Neural cell (in vitro differentiated cells): ENCODE results near the gene ROPN1. TPM values are rescaled to one million over a fixed set of nuclear protein-coding genes. Genes with fewer than 3 reads are reported as not detected.

Source experiments
- H2AFZ ChIP-seq: fragments of 200-600, 300-800 bp; sonication (generic), shearing (Covaris generic); 2 replicates; pipeline ENCODE4 v1.6.0; 2014; ENCODE audit warnings: low read depth, mild to moderate bottlenecking, antibody characterized with exemption, low read length, moderate library complexity
- H3F3A ChIP-seq: fragments of 200-600 bp; shearing (Covaris generic); 2 replicates; pipeline ENCODE4 v1.6.1; 2016; ENCODE audit warnings: mild to moderate bottlenecking, moderate library complexity, mixed read lengths, antibody characterized with exemption, low read length; ENCODE audit not compliant: insufficient read depth, poor library complexity, severe bottlenecking
- H3K27ac ChIP-seq: fragments of 200-600, 300-800 bp; sonication (generic), shearing (Covaris generic); 2 replicates; pipeline ENCODE4 v1.5.1; 2014; ENCODE audit warnings: mild to moderate bottlenecking, low read length, moderate library complexity
- H3K27me3 ChIP-seq: fragments of 300-800, 200-600 bp; sonication (generic), shearing (Covaris generic); 2 replicates; pipeline ENCODE4 v1.6.0; 2014; ENCODE audit warnings: mild to moderate bottlenecking, low read depth, low read length, moderate library complexity; ENCODE audit not compliant: insufficient read depth
- H3K36me3 ChIP-seq: fragments of 300-800, 200-600 bp; sonication (generic), shearing (Covaris generic); 2 replicates; pipeline ENCODE4 v1.5.1; 2014; ENCODE audit warnings: mild to moderate bottlenecking, antibody characterized with exemption, low read length, moderate library complexity; ENCODE audit not compliant: insufficient read depth
- H3K4me2 ChIP-seq: fragments of 300-800, 200-600 bp; sonication (generic), shearing (Covaris generic); 2 replicates; pipeline ENCODE4 v1.6.0; 2014; ENCODE audit warnings: mild to moderate bottlenecking, low read length
- H3K4me3 ChIP-seq: fragments of 300-800, 200-600 bp; sonication (generic), shearing (Covaris generic); 2 replicates; pipeline ENCODE4 v1.5.1; 2014; ENCODE audit warnings: mild to moderate bottlenecking, low read length, moderate library complexity
- H3K79me2 ChIP-seq: fragments of 200-600 bp; shearing (Covaris generic); replicated peaks from 2 replicates; pipeline ENCODE4 v1.6.0; 2014; ENCODE audit warnings: mild to moderate bottlenecking, low read length, moderate library complexity; ENCODE audit not compliant: insufficient read depth
- H3K9ac ChIP-seq: fragments of 300-800, 200-600 bp; sonication (generic), shearing (Covaris generic); 2 replicates; pipeline ENCODE4 v1.6.1; 2016; ENCODE audit warnings: mild to moderate bottlenecking, low read length, mixed read lengths
- H3K9me2 ChIP-seq: fragments of 200-600 bp; shearing (Covaris generic); 2 replicates; pipeline ENCODE4 v1.6.1; 2016; ENCODE audit warnings: mild to moderate bottlenecking, low read length, mixed read lengths; ENCODE audit not compliant: insufficient read depth
- H3K9me3 ChIP-seq: fragments of 200-600, 300-800 bp; sonication (generic), shearing (Covaris generic); 2 replicates; pipeline ENCODE4 v1.6.1; 2016; ENCODE audit warnings: mild to moderate bottlenecking, mixed run types, low read length, moderate library complexity, mixed read lengths
- H4K20me1 ChIP-seq: fragments of 200-600 bp; shearing (Covaris generic); 2 replicates; pipeline ENCODE4 v1.6.1; 2016; ENCODE audit warnings: mild to moderate bottlenecking, mixed run types; ENCODE audit not compliant: insufficient read depth
- EP300 ChIP-seq: fragments of 450-650 bp; conservative IDR thresholded peaks from 2 replicates; pipeline ENCODE4 v1.6.1; 2014; ENCODE audit warnings: antibody characterized with exemption, mild to moderate bottlenecking, moderate library complexity; ENCODE audit not compliant: poor library complexity, severe bottlenecking
- EZH2 ChIP-seq: fragments of 200-600, 300-800 bp; shearing (Covaris generic), sonication (generic); IDR thresholded peaks from 2 replicates; pipeline ENCODE4 v1.6.1; 2014; ENCODE audit warnings: antibody characterized with exemption, low read length, borderline replicate concordance, mild to moderate bottlenecking; ENCODE audit not compliant: insufficient read depth, poor library complexity, severe bottlenecking
- MXI1 ChIP-seq: fragments of 450-650 bp; conservative IDR thresholded peaks from 2 replicates; pipeline ENCODE4 v1.6.1; 2014; ENCODE audit warnings: antibody characterized with exemption, mild to moderate bottlenecking; ENCODE audit not compliant: poor library complexity, severe bottlenecking
- POLR2AphosphoS5 ChIP-seq: IDR thresholded peaks from 2 replicates; pipeline ENCODE4 v1.6.1; 2012
- RAD21 ChIP-seq: fragments of 450-650 bp; conservative IDR thresholded peaks from 2 replicates; pipeline ENCODE4 v1.6.1; 2014; ENCODE audit warnings: antibody characterized with exemption, mild to moderate bottlenecking, moderate library complexity
- SMC3 ChIP-seq: fragments of 450-650 bp; conservative IDR thresholded peaks from 2 replicates; pipeline ENCODE4 v1.6.1; 2014; ENCODE audit warnings: antibody characterized with exemption, mild to moderate bottlenecking, moderate library complexity; ENCODE audit not compliant: poor library complexity
- TAF1 ChIP-seq: IDR thresholded peaks from 2 replicates; pipeline ENCODE4 v1.6.1; 2012; ENCODE audit warnings: low read depth
- polyA plus RNA-seq: library from polyadenylated mRNA; depleted of rRNA; stranded (reverse); fragments of >200 nt; gene quantifications from 2 replicates; pipeline ENCODE4 v1.2.3, GENCODE V29; 2014
- TF ChIP-seq, protein P1 (sequence below): IDR thresholded peaks from 2 replicates; pipeline ENCODE4 v1.6.1; 2012; ENCODE audit warnings: borderline replicate concordance
- TF ChIP-seq, protein P2 (sequence below): fragments of 450-650 bp; IDR thresholded peaks from 2 replicates; pipeline ENCODE4 v1.5.1; 2014; ENCODE audit warnings: antibody characterized with exemption, mild to moderate bottlenecking, moderate library complexity; ENCODE audit not compliant: poor library complexity, severe bottlenecking

ROPN1 gene
- polyA plus RNA-seq, 1 donor from 2014 or later, result not detected

DNA sequence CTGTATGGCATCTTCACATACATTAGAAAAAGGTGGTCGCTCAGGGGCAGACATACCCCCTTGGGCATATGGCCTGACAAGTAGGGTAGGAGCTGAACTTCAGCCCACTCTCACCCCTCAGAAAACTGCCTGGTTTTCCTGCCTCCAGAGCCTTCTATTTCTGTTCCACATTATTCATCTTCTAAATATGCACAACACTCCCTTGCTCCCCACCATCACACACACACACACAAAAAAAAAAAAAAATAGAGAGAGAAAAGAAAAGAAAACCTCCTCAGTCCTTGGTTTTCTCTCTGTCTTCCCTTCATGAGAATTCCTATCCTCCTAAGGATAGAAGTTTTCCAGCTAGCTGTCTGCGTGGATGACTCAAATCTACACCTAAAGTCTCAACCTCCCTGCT is 5.6 kb upstream of the ROPN1 start:
- H4K20me1 ChIP-seq, result no peaks in the 10 kb centered on the region
- H3K4me2 ChIP-seq, result no peak overlapping the region
- H3K4me3 ChIP-seq, result no peak overlapping the region
- TF ChIP-seq TAF1, result no peak
- TF ChIP-seq RAD21, result no peak
- no peak for TF ChIP-seq MXI1
- TF ChIP-seq, protein P1, sequence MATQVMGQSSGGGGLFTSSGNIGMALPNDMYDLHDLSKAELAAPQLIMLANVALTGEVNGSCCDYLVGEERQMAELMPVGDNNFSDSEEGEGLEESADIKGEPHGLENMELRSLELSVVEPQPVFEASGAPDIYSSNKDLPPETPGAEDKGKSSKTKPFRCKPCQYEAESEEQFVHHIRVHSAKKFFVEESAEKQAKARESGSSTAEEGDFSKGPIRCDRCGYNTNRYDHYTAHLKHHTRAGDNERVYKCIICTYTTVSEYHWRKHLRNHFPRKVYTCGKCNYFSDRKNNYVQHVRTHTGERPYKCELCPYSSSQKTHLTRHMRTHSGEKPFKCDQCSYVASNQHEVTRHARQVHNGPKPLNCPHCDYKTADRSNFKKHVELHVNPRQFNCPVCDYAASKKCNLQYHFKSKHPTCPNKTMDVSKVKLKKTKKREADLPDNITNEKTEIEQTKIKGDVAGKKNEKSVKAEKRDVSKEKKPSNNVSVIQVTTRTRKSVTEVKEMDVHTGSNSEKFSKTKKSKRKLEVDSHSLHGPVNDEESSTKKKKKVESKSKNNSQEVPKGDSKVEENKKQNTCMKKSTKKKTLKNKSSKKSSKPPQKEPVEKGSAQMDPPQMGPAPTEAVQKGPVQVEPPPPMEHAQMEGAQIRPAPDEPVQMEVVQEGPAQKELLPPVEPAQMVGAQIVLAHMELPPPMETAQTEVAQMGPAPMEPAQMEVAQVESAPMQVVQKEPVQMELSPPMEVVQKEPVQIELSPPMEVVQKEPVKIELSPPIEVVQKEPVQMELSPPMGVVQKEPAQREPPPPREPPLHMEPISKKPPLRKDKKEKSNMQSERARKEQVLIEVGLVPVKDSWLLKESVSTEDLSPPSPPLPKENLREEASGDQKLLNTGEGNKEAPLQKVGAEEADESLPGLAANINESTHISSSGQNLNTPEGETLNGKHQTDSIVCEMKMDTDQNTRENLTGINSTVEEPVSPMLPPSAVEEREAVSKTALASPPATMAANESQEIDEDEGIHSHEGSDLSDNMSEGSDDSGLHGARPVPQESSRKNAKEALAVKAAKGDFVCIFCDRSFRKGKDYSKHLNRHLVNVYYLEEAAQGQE, result no peak
- TF ChIP-seq, protein P2, sequence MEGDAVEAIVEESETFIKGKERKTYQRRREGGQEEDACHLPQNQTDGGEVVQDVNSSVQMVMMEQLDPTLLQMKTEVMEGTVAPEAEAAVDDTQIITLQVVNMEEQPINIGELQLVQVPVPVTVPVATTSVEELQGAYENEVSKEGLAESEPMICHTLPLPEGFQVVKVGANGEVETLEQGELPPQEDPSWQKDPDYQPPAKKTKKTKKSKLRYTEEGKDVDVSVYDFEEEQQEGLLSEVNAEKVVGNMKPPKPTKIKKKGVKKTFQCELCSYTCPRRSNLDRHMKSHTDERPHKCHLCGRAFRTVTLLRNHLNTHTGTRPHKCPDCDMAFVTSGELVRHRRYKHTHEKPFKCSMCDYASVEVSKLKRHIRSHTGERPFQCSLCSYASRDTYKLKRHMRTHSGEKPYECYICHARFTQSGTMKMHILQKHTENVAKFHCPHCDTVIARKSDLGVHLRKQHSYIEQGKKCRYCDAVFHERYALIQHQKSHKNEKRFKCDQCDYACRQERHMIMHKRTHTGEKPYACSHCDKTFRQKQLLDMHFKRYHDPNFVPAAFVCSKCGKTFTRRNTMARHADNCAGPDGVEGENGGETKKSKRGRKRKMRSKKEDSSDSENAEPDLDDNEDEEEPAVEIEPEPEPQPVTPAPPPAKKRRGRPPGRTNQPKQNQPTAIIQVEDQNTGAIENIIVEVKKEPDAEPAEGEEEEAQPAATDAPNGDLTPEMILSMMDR, result no peak
- no peak for TF ChIP-seq EZH2
- no peak for TF ChIP-seq EP300
- TF ChIP-seq SMC3, result no peak
- no peak for TF ChIP-seq POLR2AphosphoS5
- H3K79me2 ChIP-seq, result no peaks in the 10 kb centered on the region
- H3F3A ChIP-seq, result no peaks in the 10 kb centered on the region
- H3K9ac ChIP-seq, result no peak overlapping the region
- H3K36me3 ChIP-seq, result no peaks in the 10 kb centered on the region
- H2AFZ ChIP-seq, result no peak overlapping the region
- no peak overlapping the region for H3K27ac ChIP-seq
- H3K9me2 ChIP-seq, result no peaks in the 10 kb centered on the region
- H3K9me3 ChIP-seq, result no peaks in the 10 kb centered on the region
- H3K27me3 ChIP-seq, result no peaks in the 10 kb centered on the region

DNA sequence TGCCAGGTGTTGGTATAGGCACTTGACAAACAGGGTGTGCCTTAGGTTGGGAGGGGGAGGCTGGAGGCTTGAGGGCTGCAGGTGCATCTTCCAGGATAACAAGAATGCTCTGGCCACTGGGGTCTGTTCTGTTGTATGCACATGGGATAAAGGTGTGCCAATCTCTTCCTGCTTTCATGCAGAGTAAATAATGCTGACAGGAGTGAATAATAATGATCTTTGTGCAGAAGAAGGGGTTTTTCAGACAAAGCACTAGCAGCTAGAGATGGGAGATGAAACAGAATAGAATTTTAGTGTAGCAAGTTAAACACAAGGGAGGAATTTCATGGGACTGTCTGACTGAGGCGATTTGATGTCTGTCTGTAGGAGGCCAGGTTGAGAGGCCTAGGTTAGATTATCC is 1.9 kb upstream of the ROPN1 start:
- H3K4me3 ChIP-seq, result no peak overlapping the region
- H3F3A ChIP-seq, result no peaks in the 10 kb centered on the region
- H4K20me1 ChIP-seq, result no peaks in the 10 kb centered on the region
- no peaks in the 10 kb centered on the region for H3K79me2 ChIP-seq
- H3K9me3 ChIP-seq, result no peaks in the 10 kb centered on the region
- peak overlapping the region; percentile 7 for H2AFZ ChIP-seq
- no peak overlapping the region for H3K9ac ChIP-seq
- no peak overlapping the region for H3K27ac ChIP-seq
- H3K4me2 ChIP-seq, result no peak overlapping the region
- no peaks in the 10 kb centered on the region for H3K36me3 ChIP-seq
- H3K27me3 ChIP-seq, result peaks cover 16% of the 10 kb centered on the region
- H3K9me2 ChIP-seq, result no peaks in the 10 kb centered on the region
- TF ChIP-seq POLR2AphosphoS5, result peak; percentile 13
- TF ChIP-seq TAF1, result no peak

DNA sequence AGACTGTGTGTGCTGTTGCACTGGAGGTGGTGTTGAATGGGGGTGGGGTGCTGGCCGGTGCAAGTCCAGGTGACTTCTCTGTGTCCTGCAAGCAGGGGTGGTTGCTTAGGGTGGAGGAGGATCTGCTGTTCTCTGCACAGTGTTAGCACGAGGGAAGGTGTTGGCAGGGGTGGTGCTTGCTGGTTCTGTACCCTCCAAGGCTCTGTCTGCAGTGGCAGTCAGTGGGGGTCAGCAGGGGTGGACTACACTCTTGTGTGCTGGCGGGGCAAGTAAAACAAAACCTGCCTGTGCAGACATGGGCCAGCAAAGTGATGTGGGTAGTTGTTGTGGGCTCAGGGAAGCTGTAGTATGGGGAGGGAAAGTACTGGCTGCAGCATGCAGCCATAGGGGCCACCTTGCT is 5.5 kb downstream of the ROPN1 start:
- Histone ChIP-seq H3K79me2 (no peaks in the 10 kb centered on the region), H3K9me2 (no peaks in the 10 kb centered on the region), H3K4me3 (no peak overlapping the region), H3K27me3 (peaks cover 16% of the 10 kb centered on the region), H4K20me1 (no peaks in the 10 kb centered on the region), H3K4me2 (no peak overlapping the region), H3K9ac (no peak overlapping the region), H3F3A (no peaks in the 10 kb centered on the region), H2AFZ (no peak overlapping the region), H3K27ac (no peak overlapping the region), H3K9me3 (no peaks in the 10 kb centered on the region), H3K36me3 (no peaks in the 10 kb centered on the region)
- TF ChIP-seq EP300 (no peak), EZH2 (no peak), POLR2AphosphoS5 (no peak), TAF1 (no peak), MXI1 (no peak), RAD21 (no peak), SMC3 (no peak)
- TF ChIP-seq, protein P2, result no peak
- TF ChIP-seq, protein P1, result no peak
